VCaP (cell line): ENCODE measurements around the gene CIROP.

Source experiments
- H3K27ac ChIP-seq: fragments of 450-650 bp; 2 replicates; pipeline ENCODE4 v1.5.1; 2017
- TF ChIP-seq, protein P1 (sequence below): fragments of 450-650 bp; conservative IDR thresholded peaks from 2 replicates; pipeline ENCODE4 v1.5.1; 2017; ENCODE audit warnings: mild to moderate bottlenecking, moderate library complexity

The CIROP gene

DNA sequence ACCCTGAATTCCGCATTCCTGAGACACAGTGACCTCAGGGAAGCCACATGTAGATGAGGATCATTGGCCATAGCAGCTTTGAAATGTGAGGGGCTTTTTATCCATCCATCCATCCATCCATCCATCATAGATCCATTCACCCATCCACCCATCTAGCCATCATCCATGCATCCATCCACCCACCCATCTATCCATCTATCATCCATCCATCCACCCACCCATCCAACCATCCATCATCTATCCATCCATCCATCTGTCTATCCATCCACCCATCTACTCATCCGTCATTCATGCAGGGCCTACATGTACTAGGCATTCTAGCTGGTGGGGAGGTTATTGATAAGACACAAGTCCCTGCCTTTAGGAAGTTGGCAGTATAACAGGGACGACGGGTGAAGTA lies 42.2 kb upstream of the CIROP start:
- TF ChIP-seq, protein P1, sequence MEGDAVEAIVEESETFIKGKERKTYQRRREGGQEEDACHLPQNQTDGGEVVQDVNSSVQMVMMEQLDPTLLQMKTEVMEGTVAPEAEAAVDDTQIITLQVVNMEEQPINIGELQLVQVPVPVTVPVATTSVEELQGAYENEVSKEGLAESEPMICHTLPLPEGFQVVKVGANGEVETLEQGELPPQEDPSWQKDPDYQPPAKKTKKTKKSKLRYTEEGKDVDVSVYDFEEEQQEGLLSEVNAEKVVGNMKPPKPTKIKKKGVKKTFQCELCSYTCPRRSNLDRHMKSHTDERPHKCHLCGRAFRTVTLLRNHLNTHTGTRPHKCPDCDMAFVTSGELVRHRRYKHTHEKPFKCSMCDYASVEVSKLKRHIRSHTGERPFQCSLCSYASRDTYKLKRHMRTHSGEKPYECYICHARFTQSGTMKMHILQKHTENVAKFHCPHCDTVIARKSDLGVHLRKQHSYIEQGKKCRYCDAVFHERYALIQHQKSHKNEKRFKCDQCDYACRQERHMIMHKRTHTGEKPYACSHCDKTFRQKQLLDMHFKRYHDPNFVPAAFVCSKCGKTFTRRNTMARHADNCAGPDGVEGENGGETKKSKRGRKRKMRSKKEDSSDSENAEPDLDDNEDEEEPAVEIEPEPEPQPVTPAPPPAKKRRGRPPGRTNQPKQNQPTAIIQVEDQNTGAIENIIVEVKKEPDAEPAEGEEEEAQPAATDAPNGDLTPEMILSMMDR, result no peak
- no peak overlapping the region for H3K27ac ChIP-seq

DNA sequence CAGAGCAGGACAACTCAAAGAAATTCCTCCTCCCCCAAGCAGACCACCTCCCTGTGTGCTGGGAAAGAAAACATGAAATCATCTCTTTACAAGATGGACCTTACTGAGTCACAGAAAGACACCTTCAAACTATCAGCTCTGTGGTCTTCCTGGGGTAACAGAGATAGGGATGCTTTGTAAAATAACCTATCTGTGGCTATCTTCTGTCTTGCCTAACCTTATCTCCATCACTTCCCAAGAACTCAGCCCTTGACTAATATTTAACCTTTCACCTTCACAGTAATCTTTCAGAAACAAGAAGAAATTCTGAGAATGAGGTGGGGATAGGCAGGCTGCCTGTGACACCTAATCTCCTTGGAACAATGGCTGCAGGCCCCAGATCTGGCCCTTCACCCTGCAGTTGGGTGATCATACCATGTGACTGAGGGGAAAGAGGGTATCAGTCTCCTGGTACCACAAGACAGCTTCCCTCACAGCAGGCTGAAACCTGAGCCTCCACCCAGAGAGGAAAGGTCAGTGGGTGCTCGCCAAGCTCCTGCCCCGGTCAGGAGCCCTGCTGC lies 41.6 kb upstream of the CIROP start:
- no peak overlapping the region for H3K27ac ChIP-seq
- TF ChIP-seq, protein P1, result no peak

DNA sequence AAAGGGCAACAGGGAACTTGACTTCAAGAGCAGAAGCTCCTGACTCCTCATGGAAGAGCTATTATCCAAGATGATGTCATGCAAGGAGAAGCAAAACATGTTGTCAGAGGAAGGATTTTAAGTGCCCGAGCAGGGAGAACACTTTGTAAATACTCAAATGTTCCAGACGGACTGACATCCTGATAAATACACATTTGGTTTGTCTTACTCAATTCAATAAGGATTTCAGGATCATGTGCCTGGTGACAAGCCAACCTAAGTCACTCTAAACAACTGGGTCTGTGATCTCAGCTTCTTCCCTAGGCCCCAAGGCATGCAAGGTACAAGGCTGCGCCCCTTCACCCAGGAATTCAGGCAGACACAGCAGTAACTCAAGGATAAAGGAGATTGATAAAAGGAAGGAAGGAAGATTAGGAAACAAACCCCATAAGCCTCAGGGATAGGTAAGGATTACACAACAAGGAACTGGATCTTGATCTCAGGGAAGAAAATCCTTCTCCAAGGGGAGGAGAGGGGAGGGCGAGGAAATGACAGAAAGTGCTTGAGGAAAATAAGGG lies 41.1 kb upstream of the CIROP start:
- H3K27ac ChIP-seq, result no peak overlapping the region
- TF ChIP-seq, protein P1, result no peak

DNA sequence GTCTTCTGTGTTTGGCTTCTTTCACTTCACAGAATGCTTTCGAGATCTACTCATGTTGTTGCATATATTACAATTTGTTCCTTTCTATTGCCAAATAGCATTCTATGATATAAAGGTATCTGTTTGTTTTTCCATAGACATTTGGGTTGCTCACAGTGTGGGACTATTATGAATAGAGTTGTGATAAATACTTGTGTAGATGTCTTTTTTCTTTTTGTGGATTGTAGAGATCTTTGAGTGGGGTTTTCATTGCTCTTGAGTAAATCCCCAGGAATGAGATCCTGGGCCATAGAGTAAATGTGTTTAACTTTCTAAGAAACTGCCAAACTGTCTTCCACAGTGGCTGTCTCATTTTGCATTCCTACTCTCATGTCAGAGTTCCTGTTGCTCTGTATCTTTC lies 39.1 kb upstream of the CIROP start:
- TF ChIP-seq, protein P1, result no peak
- H3K27ac ChIP-seq, result no peak overlapping the region

DNA sequence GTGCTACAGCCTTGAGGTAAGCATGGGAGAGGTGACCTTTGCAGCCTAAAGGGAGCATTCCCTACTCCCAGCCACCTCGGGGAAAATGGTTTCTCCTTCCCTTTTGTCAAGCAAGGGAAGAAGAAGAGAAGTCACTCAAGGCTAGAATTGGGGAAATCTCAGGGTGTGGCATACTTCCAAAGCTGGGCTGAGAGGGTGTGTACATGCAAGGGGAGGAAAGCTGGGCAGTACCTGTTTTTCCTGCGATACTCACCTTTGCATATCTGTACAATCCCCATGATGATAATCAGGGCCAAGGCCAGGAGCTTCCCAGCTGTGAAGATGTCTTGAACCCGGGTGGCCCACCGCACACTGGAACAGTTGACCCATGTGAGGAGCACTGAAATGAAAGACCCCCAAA lies 38.0 kb upstream of the CIROP start:
- no peak overlapping the region for H3K27ac ChIP-seq

DNA sequence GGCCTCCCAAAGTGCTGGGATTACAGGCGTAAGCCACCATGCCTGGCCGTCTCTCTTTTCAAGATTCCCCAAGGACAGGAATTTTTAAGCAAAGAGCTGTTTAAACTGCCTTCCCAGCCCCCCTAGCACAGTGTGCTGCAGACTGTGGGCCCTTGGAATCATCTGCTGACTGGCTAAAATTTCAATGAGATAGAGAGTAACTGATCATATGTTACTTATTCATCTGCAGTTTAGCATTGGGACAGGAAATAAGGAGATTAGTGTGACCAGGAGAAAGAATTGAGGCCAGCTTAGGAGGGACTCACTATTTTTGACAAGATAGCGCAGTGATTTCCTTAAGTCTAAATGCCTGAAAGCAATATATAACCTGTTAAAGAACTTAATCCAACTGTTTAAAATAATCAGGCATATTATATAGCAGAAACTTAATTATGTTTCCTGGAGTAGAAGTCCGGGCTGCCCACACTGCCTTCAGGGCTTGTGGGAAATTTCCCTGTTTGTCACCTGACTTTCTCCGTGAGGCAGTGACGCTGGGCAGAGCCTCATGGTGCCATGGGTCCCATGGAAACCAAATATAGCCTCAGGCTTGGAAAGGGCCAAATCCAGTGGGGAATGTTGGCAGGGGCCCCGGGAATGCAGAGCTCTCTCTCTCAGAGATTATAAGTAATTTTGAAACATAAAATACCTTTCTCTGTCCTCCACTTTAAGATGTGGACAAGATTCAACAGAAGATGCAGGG lies 37.1 kb upstream of the CIROP start:
- TF ChIP-seq, protein P1, result no peak
- no peak overlapping the region for H3K27ac ChIP-seq

More for the DNA sequence above, 38.0 kb upstream of the CIROP start:
- TF ChIP-seq, protein P1, result no peak

DNA sequence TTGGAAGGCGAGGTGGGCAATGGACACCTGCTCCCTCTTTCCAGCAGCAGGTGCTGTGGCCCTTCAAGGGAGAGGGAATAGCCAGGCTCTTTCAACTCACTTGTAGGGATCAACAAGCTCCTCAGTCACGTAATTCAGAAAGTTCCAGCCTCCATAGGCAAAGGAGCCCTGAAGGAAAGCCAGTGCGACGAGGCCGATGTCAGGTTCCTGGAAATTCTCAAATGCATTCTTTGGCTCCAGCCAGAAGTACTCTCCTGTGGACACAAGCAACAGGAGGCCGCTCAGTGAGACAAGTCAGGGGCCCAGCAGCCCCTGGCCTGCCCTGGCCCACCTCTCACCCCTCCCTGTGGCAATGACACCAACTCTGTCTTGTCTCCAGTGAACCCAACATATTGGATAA lies 35.6 kb upstream of the CIROP start:
- no peak overlapping the region for H3K27ac ChIP-seq
- TF ChIP-seq, protein P1, result no peak
